SJCRH30 (cell line): Measurements from ENCODE around the gene SIX5. TPM values are rescaled to one million over a fixed set of nuclear protein-coding genes. Genes with fewer than 3 reads are reported as not detected.
"Not testable (repeated sequence)": the region's sequence is repeated elsewhere in the genome, so short reads cannot be mapped to it uniquely, and the experiment has no call there.

ENCODE experiments used
- DNase-seq, 2 experiments: peaks; one replicate each; pipeline ENCODE4 v3.0.0-alpha.2; 2015 to 2020
- H3K27ac ChIP-seq: fragments of 250-450 bp; sonication (Bioruptor Pico); 2 replicates; pipeline ENCODE4 v1.5.1; 2020; ENCODE audit warnings: mild to moderate bottlenecking, moderate library complexity
- H3K27me3 ChIP-seq: fragments of 250-450 bp; sonication (Bioruptor Pico); 2 replicates; pipeline ENCODE4 v1.5.1; 2020; ENCODE audit warnings: mild to moderate bottlenecking, moderate library complexity
- H3K36me3 ChIP-seq: fragments of 250-450 bp; sonication (Bioruptor Pico); 2 replicates; pipeline ENCODE4 v1.5.1; 2020; ENCODE audit warnings: mild to moderate bottlenecking, moderate library complexity
- H3K4me1 ChIP-seq: fragments of 250-450 bp; sonication (Bioruptor Pico); 2 replicates; pipeline ENCODE4 v1.5.1; 2020; ENCODE audit warnings: mild to moderate bottlenecking, moderate library complexity
- H3K4me3 ChIP-seq: fragments of 250-450 bp; sonication (Bioruptor Pico); 2 replicates; pipeline ENCODE4 v1.5.1; 2020; ENCODE audit warnings: mild to moderate bottlenecking, moderate library complexity
- H3K9me3 ChIP-seq: fragments of 250-450 bp; sonication (Bioruptor Pico); replicated peaks from 2 replicates; pipeline ENCODE4 v1.5.1; 2020; ENCODE audit warnings: mild to moderate bottlenecking, moderate library complexity
- total RNA-seq: library from RNA; depleted of rRNA; stranded (reverse); fragments of >200 nt; shearing (Covaris generic); gene quantifications from 2 replicates; pipeline ENCODE4 v1.2.3, GENCODE V29; 2014

The SIX5 gene
- total RNA-seq, 1 experiment from 2014 or later = 6.0 TPM

DNA sequence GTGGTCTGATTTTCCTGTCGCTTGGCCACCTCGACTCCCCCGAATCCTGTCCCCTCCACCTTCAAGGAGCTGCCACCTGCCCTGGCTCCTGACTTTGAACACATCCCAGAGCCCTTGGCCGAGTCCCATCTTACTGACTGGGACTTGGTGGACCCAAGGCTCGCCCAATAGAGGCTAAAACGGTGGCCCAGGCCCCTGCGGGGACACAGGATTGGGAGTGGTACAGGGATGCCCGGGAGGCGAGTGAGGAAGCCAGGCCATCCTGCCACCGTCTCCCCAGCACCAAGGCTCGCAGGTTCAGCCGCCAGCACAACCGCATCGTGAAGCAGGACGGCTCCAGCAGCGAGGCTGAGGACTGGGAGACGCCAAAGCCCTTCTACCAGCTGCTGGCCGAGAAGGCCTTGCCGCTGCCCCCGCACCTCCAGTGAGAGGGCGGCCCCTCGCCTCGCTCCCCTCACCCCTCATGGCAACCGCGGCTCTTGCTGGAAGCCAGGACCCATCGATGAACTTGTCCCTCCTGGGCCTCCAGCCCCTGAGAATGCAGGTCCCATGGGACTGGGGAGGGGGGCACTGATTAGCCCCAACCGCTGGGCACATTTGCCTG lies 5.3 kb downstream of the SIX5 start:
- H3K4me1 ChIP-seq = peaks cover 19% of the 10 kb centered on the region

DNA sequence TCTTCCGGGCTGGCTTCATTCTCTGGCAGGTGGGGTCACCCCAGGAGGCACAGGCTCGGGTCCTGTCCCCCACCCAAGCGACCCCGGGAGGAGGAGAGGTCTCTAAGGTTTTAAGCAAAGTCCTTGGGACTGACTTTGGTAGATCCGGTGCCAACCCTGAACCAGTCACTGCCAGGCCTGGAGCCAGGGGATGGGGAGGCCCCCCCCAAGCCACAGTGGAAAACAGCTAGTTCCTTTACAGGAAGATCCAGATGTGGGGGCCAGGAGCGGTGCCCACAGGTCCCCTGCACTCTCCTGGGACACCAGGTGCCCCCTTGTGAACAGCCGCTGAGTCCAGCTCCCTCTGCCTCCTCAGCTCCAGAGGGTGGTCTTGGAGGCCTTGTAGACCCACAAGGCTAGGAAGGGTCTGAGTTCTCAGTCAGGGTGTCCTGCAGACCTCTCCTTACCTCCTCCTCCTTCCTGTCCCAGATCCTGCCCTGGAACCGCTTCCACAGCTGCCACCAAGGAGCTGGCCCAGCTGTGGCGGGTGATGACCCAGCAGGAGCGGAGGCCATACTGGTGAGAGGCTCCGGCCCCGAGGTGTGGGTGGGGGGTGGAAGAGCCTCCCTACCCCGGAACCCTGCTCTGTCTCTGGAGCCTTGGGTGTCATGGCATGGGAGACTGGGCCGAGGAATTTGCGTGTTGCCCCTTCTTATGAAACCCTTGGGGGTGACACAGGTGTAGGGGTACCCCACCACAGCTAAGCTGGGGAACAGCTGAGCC lies 6.0 kb downstream of the SIX5 start:
- H3K27me3 ChIP-seq = peaks cover 12% of the 10 kb centered on the region
- DNase-seq = no peak
- no peaks in the 10 kb centered on the region for H3K36me3 ChIP-seq
- H3K4me3 ChIP-seq = no peak overlapping the region
- H3K4me1 ChIP-seq = peaks cover 19% of the 10 kb centered on the region
- H3K9me3 ChIP-seq = no peaks in the 10 kb centered on the region
- no peak overlapping the region for H3K27ac ChIP-seq

More for the DNA sequence above, 5.3 kb downstream of the SIX5 start:
- no peak overlapping the region for H3K4me3 ChIP-seq
- H3K27ac ChIP-seq = no peak overlapping the region
- H3K27me3 ChIP-seq = peaks cover 10% of the 10 kb centered on the region
- H3K36me3 ChIP-seq = no peaks in the 10 kb centered on the region
- DNase-seq = peak in 1 of 2 experiments; percentile 30
- H3K9me3 ChIP-seq = no peaks in the 10 kb centered on the region

DNA sequence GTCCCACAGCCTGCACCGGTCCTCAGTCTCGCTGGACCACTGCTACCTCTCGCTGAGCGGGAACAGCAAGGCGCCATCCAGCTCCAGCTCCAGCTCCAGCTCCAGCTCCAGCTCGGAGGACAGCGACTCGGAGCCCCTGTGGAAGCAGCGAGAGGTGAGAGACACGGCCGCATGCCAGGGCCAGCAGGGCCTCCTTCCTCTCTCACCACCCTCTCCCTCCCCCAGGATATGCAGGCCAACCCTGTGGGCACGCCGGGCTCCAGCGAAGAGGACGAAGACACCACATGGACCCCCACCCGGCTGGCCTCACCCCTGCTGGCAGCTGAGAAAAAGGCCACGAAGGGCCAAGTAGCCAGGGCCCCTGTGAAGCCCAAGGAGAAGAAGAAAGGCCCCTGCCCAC lies 7.3 kb downstream of the SIX5 start:
- peaks cover 18% of the 10 kb centered on the region for H3K4me1 ChIP-seq
- H3K36me3 ChIP-seq = no peaks in the 10 kb centered on the region
- DNase-seq = no peak
- no peaks in the 10 kb centered on the region for H3K9me3 ChIP-seq
- H3K4me3 ChIP-seq = no peak overlapping the region
- no peak overlapping the region for H3K27ac ChIP-seq
- peaks cover 18% of the 10 kb centered on the region for H3K27me3 ChIP-seq

DNA sequence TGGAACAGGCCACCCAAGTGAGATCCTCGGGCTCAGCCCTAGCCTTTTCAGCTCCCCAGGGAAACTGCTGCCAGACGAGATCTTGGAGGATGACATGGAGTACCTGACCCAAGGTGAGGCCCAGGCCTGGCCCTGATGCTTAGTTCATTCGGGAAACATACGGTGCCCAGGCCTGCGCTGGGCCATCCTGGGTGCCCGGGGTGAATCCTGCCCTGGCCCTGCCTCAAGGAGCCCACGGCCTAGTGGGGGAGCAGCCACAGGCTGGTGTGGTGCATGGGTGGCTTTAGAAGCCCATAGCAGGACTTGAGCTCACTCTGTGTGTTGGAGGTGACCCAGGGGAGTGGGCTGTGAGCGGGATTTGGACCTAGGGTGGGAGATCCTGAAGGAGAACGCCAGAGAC lies 10.1 kb downstream of the SIX5 start:
- DNase-seq = no peak
- no peaks in the 10 kb centered on the region for H3K36me3 ChIP-seq
- H3K4me1 ChIP-seq = peaks cover 3% of the 10 kb centered on the region
- no peak overlapping the region for H3K27ac ChIP-seq
- peaks cover 15% of the 10 kb centered on the region; the same call in 1 of the 2 replicates for H3K27me3 ChIP-seq
- no peaks in the 10 kb centered on the region for H3K9me3 ChIP-seq
- H3K4me3 ChIP-seq = no peak overlapping the region

DNA sequence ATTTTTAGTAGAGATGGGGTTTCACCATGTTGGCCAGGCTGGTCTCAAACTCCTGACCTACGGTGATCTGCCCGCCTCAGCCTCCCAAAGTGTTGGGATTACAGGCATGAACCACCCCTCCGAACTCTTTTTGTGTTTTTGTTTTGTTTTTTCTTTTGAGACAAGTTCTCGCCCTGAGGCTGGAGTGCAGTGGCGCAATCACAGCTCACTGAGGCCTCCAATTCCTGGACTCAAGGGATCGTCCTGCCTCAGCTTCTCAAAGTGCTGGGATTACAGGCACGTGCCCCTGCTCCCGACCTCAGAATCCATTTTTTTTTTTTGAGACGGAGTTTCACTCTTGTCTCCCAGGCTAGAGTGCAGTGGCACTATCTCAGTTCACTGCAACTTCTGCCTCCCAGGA lies 11.4 kb downstream of the SIX5 start:
- Histone ChIP-seq H3K4me1 (no peaks in the 10 kb centered on the region), H3K27me3 (0 out of 2 replicates have a peak, but pooled peaks cover 8% of the 10 kb centered on the region), H3K9me3 (no peaks in the 10 kb centered on the region), H3K36me3 (no peaks in the 10 kb centered on the region), H3K4me3 (no peak overlapping the region), H3K27ac (no peak overlapping the region)
- no peak for DNase-seq

DNA sequence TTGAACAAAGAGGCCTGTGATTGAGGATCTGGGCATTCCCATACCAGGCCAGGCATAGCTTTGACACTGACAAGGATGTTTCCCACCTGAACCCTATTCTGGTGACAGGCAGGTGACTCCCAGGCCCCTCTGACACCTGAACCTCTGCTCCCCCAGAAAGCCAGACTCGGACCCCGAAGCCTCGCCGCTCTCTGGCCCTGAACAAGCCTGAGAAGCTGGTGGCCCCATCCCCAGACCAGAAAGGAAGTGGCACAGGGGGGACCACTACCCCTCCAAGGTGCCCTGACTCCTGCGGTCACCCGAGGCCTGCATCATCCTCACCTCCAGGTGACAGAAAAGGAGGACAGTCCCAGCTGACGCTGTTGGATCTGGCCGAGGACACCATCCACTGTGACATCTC lies 14.7 kb downstream of the SIX5 start:
- Histone ChIP-seq H3K27ac (no peak overlapping the region), H3K4me1 (no peaks in the 10 kb centered on the region), H3K36me3 (no peaks in the 10 kb centered on the region), H3K27me3 (0 out of 2 replicates have a peak, but pooled peaks cover 8% of the 10 kb centered on the region), H3K9me3 (no peaks in the 10 kb centered on the region), H3K4me3 (no peak overlapping the region)
- DNase-seq = no peak

GRCh38 chr19:45753548-45753947 lies 15.5 kb downstream of the SIX5 start:
- H3K9me3 ChIP-seq = no peaks in the 10 kb centered on the region
- no peak overlapping the region for H3K4me3 ChIP-seq
- no peak for DNase-seq
- H3K27ac ChIP-seq = no peak overlapping the region
- no peaks in the 10 kb centered on the region for H3K36me3 ChIP-seq
- H3K4me1 ChIP-seq = no peaks in the 10 kb centered on the region
- 0 out of 2 replicates have a peak, but pooled peaks cover 8% of the 10 kb centered on the region for H3K27me3 ChIP-seq

GRCh38 chr19:45752639-45753038 lies 16.4 kb downstream of the SIX5 start:
- no peak overlapping the region for H3K27ac ChIP-seq
- 0 out of 2 replicates have a peak, but pooled peaks cover 2% of the 10 kb centered on the region for H3K27me3 ChIP-seq
- no peak for DNase-seq
- no peak overlapping the region for H3K4me3 ChIP-seq
- no peaks in the 10 kb centered on the region for H3K9me3 ChIP-seq
- no peaks in the 10 kb centered on the region for H3K36me3 ChIP-seq
- no peaks in the 10 kb centered on the region for H3K4me1 ChIP-seq

- not testable (repeated sequence) for DNase-seq, H3K9me3 ChIP-seq, H3K4me1 ChIP-seq, H3K27ac ChIP-seq, H3K27me3 ChIP-seq, H3K36me3 ChIP-seq, H3K4me3 ChIP-seq
Measured at GRCh38 chr19:45751483-45751882, 17.6 kb downstream of the SIX5 start.

- DNase-seq = no peak
- Histone ChIP-seq H3K9me3 (no peaks in the 10 kb centered on the region), H3K27me3 (peaks cover 20% of the 10 kb centered on the region), H3K27ac (no peak overlapping the region), H3K4me3 (no peak overlapping the region), H3K4me1 (no peaks in the 10 kb centered on the region), H3K36me3 (no peaks in the 10 kb centered on the region)
Measured at GRCh38 chr19:45747513-45747912, 21.5 kb downstream of the SIX5 start.

DNA sequence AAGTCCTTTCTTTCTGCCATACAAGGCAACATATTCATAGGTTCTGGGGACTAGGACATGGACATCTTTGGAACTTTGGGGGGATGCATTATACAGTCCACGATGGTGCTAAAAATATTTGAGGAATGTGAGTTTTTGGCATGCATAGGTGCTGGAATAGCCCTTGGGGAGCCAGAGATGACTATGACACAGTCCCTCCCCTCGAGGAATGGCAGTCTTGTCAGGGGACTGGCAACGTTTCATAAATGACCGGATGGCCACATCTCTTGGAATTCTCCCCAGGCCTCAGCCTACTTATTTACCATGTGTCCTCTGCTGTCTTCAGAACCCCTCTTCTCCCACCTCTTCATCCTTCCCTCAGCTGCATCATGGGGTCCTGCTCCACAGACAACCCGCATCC lies 22.2 kb downstream of the SIX5 start:
- DNase-seq = no peak
- H3K27me3 ChIP-seq = peaks cover 23% of the 10 kb centered on the region
- H3K9me3 ChIP-seq = no peaks in the 10 kb centered on the region
- no peaks in the 10 kb centered on the region for H3K4me1 ChIP-seq
- no peak overlapping the region for H3K4me3 ChIP-seq
- H3K36me3 ChIP-seq = no peaks in the 10 kb centered on the region
- no peak overlapping the region for H3K27ac ChIP-seq

DNA sequence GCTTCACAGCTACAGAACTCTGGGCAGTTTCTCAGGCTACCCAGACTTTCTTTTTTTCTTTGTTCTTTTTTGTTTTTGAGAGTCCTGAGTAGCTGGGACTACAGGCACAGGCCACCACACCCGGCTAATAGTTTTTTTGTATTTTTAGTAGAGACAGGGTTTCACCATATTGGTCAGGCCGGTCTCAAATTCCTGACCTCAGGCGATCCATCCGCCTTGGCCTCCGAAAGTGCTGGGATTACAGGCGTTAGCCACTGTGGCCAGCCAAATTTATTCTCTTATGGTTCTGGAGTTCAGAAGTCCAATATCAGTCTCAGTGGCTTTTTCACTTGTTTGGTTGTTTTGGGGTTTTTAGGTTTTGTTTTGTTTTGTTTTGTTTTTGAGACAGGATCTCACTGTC lies 23.4 kb downstream of the SIX5 start:
- H3K4me1 ChIP-seq = no peaks in the 10 kb centered on the region
- H3K9me3 ChIP-seq = no peaks in the 10 kb centered on the region
- H3K27ac ChIP-seq = no peak overlapping the region
- no peak for DNase-seq
- H3K4me3 ChIP-seq = no peak overlapping the region
- H3K27me3 ChIP-seq = peaks cover 23% of the 10 kb centered on the region
- no peaks in the 10 kb centered on the region for H3K36me3 ChIP-seq

GRCh38 chr19:45742969-45743368 lies 26.1 kb downstream of the SIX5 start:
- no peak overlapping the region for H3K4me3 ChIP-seq
- no peak overlapping the region for H3K27ac ChIP-seq
- no peak for DNase-seq
- H3K9me3 ChIP-seq = no peaks in the 10 kb centered on the region
- H3K4me1 ChIP-seq = no peaks in the 10 kb centered on the region
- peaks cover 23% of the 10 kb centered on the region for H3K27me3 ChIP-seq
- no peaks in the 10 kb centered on the region for H3K36me3 ChIP-seq

DNA sequence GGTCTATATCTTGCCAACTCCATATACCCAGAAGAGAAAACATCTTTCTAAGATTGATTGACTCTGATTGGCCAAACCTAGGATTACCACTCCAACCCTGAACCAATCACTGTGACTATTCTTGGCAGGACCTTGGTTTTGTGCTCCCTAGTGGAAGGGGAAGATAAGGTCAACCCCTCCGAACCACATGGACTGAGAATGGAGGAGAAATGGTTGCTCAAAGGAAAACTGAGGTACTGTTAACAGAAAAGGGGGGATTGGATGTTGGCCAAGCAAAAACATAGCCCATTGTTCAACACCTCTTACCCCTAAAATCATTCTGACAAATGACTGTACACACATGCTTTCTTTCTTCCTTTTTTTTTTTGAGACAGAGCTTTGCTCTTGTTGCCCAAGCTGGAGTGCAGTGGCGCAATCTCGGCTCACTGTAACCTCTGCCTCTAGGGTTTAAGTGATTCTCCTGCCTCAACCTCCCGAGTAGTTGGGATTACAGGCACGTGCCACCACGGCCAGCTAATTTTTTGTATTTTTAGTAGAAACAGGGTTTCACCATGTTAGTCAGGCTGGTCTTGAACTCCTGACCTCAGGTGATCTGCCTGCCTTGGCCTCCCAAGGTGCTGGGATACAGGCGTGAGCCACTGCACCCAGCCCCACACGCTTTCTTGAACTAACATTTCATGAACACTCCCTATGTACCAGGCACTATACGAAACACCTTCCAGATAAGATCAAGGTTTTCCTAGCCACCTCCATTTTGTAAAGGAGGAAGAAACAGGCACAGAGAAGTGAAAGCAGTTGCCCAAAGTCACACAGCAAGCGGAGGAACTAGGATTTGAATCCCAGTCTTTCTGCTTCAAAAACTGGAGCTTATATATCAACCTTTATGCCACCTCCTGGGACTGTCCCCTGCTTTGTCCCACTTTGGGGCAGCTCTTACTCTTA lies 29.3 kb downstream of the SIX5 start:
- Histone ChIP-seq H3K27me3 (0 out of 2 replicates have a peak, but pooled peaks cover 9% of the 10 kb centered on the region), H3K27ac (no peak overlapping the region), H3K9me3 (no peaks in the 10 kb centered on the region), H3K4me1 (no peaks in the 10 kb centered on the region), H3K36me3 (no peaks in the 10 kb centered on the region), H3K4me3 (no peak overlapping the region)
- DNase-seq = peak in 1 of 2 experiments; percentile 27
